Upper lobe of left lung (tissue), 4 donors: Measurements from ENCODE around the gene PLXND1.

Source experiments
- EP300 ChIP-seq, 4 donors: sonication (generic); formaldehyde crosslinking; IDR thresholded peaks; one replicate each; pipeline ENCODE4 v1.5.1; 2017; ENCODE audit warnings: antibody characterized with exemption in 4 of 4, control low read depth in 2 of 4
- POLR2A ChIP-seq, 4 donors: fragments of 450-650 bp; IDR thresholded peaks; one replicate each; pipeline ENCODE4 v1.5.1; 2016 to 2017; ENCODE audit warnings: antibody characterized with exemption in 4 of 4, mild to moderate bottlenecking in 2 of 4
- POLR2AphosphoS5 ChIP-seq, 2 donors: sonication (generic); formaldehyde crosslinking; IDR thresholded peaks; one replicate each; pipeline ENCODE4 v1.5.1; 2017; ENCODE audit warnings: antibody characterized with exemption in 2 of 2
- TF ChIP-seq, protein P1 (sequence below), 6 experiments: fragments of 450-650 bp in 4 of 6; fragments of 200-600 bp in 2 of 6; sonication (generic) in 2 of 6; IDR thresholded peaks; one replicate each; pipeline ENCODE4 v1.5.1; 2016 to 2019; ENCODE audit warnings: antibody characterized with exemption in 6 of 6

DNA sequence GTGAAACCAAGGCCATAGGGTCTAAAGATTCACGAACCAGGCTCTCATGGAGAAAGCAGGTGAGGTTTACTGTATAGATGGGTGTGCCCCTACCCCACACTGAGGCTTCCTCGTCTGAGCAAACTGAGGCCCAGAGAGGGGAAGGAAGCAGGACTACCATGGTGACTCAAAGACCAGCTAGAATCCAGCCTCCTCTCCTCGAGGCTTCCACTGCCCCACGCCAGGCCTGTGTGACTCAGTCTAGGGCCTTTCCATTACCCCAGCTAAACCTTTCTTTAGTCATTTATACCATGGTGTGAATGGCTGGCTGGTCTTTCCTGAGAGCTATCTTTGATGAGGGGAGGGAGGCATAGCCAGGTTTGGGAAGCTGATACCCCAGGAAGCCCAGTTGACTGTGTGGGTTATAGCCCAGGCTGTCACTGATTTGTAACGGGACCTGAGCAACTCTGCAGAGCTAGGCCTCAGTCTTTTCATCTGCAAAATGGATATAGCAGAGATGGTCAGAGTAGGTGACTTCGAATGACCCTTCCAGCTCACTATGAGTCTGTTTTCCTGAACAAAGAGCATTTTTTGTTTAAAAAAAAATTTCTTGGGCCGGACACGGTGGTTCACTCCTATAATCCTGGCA, 81.0 kb downstream of the PLXND1 start:
- TF ChIP-seq POLR2A (IDR thresholded peaks at IDR 0.05) (no peak), EP300 (IDR thresholded peaks at IDR 0.05) (no peak), POLR2AphosphoS5 (IDR thresholded peaks at IDR 0.05) (no peak)
- TF ChIP-seq, protein P1, sequence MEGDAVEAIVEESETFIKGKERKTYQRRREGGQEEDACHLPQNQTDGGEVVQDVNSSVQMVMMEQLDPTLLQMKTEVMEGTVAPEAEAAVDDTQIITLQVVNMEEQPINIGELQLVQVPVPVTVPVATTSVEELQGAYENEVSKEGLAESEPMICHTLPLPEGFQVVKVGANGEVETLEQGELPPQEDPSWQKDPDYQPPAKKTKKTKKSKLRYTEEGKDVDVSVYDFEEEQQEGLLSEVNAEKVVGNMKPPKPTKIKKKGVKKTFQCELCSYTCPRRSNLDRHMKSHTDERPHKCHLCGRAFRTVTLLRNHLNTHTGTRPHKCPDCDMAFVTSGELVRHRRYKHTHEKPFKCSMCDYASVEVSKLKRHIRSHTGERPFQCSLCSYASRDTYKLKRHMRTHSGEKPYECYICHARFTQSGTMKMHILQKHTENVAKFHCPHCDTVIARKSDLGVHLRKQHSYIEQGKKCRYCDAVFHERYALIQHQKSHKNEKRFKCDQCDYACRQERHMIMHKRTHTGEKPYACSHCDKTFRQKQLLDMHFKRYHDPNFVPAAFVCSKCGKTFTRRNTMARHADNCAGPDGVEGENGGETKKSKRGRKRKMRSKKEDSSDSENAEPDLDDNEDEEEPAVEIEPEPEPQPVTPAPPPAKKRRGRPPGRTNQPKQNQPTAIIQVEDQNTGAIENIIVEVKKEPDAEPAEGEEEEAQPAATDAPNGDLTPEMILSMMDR (IDR thresholded peaks at IDR 0.05), result no peak
